Measurements from ENCODE around the gene LPCAT3.

LPCAT3 gene

GRCh38 chr12:6963016-6963731 lies 55.1 kb downstream of the LPCAT3 start:
- DNase-seq = no peak

DNA sequence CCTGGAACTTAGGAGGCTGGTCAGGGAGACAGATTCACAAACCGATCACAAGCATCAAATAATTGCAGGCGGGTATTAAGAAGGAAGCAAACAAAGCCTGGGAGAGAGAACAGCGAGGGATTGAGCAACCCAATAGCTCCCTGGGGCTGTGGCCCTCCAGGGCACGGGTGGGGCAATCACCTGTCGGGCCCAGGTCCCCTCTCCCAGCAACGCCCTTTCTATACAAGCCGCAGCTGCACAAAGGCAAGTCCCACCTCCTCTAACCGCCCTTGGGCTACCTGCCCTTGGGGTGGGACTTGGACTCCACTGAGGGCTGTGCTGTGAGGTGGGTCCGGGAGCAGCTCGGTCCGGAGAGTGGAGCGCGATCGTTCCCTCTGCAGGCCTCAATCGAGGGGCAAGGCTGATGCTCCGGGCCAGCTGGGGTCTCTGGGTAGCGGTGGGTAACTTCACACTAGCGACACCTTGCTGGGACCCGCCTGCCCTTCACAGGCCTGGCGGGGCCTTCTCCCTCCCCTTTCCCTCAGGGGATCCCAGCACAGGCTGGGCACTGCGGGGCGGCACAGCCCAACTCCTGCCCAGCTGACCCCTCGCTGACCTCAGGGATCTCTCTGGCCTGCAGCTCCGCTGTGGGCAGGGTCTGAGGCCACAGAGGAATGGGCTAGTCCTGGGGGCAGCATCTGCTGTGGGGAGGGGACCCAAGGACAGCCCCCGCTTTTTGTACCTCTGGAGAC lies 55.8 kb downstream of the LPCAT3 start:
- no peak for DNase-seq

- DNase-seq = peak in 1 of 2 experiments; percentile 32
These were observed 56.5 kb downstream of the LPCAT3 start for GRCh38 chr12:6961695-6962284.

- DNase-seq = no peak
These were observed 57.0 kb downstream of the LPCAT3 start for GRCh38 chr12:6961278-6961694.

DNA sequence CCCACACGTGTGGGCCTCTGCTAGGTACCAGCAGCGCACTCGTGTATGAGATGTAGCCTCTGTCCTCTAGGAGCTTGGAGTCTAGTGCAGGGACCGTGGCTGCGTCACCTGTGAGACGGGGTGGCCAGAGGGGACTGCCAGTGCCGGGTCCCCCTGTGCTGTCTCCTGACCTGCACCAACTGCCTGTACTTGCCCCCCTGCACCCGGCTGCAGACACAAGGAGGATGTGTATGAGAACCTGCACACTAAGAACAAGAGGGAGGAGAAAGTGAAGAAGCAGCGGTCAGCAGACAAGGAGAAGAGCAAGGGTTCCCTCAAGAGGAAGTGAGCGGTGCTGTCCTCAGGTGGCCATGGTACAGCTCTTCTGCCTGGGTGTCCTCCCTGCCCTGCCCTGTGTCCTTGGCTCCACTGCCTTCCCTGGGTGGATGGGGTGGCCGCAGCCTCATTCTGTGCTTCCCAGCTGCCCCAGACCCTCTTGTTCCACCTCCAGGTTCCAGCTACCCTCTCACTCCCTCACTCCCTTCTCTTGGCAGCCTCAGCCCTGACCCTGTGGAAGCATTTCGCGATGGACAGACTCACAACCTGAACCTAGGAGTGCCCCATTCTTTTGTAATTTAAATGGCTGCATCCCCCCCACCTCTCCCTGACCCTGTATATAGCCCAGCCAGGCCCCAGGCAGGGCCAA lies 57.5 kb downstream of the LPCAT3 start:
- peak in 1 of 2 experiments; percentile 36 for DNase-seq

DNA sequence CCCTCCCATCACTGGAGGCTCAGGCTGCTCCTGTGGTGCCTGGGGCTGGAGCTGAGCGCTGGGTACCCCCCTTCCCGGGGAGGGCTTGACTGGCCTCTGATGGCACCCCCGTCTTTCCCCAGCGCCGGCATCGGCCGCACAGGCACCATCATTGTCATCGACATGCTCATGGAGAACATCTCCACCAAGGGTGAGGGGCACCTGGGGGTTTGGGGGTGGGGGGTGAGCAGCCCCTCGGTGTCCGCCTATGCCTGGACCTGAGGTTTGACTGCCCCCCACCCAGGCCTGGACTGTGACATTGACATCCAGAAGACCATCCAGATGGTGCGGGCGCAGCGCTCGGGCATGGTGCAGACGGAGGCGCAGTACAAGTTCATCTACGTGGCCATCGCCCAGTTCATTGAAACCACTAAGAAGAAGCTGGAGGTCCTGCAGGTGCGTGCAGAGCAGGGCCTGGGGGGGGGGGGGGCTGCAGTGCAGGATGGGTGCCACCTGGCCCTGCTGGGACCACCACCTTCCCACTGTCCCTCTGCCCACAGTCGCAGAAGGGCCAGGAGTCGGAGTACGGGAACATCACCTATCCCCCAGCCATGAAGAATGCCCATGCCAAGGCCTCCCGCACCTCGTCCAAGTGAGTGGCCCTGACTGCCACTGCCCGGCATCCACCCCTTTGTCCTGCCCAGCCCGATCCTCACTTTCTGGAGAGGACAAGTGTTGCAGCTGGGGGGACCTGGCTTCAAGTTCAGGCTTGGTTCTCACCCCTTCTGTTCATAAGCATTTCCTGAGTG lies 58.3 kb downstream of the LPCAT3 start:
- no peak for DNase-seq

DNA sequence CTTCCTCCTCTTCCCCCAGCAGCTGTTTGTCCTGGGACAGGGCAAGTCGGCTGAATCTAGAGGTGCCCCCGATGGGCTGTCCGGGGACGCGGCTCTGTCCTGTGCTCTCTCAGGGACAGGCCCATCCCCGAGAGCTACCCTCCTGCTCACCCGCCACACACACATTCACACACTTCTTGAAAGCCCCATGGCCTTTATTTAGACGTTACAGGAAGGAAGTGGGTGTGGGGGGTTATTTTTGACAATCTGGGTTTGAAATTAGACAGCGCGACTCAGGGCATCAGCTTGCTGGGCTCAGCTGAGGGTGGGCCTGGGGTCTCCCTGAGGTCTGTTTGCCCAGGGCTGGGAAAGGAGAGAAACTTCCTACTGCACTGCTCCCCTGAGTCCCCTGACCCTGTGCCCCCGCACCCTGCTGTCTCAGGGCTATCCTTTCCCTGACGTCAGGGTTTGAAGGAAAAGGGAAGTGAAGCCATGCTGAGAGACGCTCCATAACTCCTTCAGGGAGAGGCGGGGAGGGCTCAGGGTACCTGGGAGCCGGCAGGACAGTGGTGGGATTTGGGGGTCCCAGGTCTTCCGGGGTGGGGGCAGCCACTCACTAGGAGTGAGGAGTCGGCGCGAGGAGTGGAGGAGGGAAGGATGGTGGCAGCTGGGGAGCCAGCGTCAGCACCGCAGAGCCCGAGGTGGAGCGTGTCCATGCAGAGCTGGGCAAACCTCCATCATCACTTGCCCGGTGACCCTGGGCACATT lies 59.0 kb downstream of the LPCAT3 start:
- DNase-seq = no peak

DNA sequence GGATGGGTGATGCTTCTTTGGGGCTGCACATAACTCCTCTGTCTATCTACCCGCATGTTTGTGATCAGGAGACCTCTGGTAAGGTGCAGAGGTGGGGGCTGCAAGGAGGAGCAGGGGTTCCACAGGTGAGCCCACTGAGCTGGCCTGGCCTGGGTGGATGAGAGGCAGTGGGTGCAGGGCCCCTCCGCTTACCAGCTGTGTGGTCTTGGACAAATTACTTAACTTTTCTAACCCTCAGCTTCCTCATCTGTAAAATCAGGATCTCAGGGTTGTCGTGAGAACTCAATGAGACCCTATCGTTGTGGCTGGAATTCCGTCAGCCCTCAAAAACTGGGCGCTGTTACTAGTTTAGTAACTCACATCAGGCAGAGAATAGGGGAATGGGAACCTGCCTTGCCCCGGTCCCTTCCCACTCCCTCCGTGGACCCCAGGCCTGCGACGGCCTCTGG lies 59.6 kb downstream of the LPCAT3 start:
- DNase-seq = no peak

GRCh38 chr12:6957741-6958608 lies 60.3 kb downstream of the LPCAT3 start:
- no peak for DNase-seq

DNA sequence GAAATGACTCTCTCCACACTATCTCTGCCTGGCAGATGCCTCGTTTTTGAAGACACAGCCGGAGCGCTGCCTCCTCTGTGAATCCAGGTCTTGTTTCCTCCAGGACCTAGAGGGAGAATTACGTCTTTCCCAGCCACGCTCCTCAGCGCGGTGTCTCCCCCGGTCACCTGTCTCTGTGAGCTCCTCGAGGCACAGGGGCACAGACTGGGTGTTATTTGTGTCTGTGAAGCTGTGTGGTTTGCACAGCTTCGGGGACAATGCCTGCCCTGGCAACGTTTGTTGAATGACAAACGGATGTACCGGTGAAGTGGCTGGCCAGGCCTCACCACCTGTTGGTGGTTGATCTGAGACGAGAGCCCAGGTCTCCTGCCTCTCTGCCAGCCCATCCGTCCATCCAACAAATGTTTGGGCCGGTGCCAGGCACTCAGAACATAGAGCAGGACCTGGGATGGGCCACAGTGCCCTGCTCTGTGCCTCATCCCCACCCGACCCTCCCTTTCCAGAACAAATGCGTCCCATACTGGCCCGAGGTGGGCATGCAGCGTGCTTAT lies 61.0 kb downstream of the LPCAT3 start:
- DNase-seq = no peak

GRCh38 chr12:6956021-6956727 lies 62.1 kb downstream of the LPCAT3 start:
- no peak for DNase-seq

GRCh38 chr12:6955108-6956020 lies 62.9 kb downstream of the LPCAT3 start:
- no peak for DNase-seq

GRCh38 chr12:6954316-6955107 lies 63.8 kb downstream of the LPCAT3 start:
- no peak for DNase-seq

DNA sequence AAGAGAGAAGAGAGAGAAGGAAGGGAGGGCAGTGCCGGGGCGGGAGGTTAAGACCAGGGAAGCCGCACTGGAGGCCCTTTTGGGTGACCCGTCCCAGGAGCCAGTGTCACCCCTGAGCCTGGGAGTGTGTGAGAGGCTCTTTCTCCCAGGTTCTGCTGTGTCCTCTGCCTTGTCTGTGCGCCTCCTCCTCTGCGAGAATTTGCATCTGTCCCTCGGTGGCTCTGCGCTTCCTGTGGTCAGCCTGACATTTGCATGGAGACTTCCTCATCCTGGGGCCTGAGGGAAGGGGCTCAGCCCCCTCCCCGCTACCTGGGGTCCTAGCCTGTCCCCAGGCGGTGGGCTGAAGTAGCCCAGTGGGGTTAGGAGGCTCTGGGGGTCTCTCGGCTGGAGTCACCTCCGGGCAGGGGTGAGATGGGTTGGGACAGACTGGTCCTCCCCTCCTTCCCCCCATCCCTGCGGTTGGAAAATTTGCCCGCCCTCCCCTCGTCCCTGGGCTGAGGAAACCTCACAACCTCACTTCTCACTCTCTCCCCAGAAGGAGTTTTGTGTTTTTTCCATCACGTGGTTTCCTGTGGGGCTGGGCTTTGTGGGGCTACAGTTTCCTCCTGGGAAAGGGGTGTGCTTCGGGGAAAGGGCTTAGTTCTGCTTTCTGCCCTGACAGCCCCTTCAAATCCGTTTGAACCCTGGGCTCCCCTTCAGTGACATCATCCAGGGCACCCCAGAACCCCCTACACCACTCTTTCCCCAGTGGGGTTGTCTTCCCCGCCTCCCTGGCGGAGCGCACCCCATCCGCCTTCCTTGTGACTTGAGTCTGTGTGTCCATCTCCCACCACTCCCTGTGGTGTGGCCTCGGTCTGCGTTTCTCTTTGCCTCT lies 64.6 kb downstream of the LPCAT3 start:
- no peak for DNase-seq

GRCh38 chr12:6952863-6953441 lies 65.3 kb downstream of the LPCAT3 start:
- DNase-seq = no peak

DNA sequence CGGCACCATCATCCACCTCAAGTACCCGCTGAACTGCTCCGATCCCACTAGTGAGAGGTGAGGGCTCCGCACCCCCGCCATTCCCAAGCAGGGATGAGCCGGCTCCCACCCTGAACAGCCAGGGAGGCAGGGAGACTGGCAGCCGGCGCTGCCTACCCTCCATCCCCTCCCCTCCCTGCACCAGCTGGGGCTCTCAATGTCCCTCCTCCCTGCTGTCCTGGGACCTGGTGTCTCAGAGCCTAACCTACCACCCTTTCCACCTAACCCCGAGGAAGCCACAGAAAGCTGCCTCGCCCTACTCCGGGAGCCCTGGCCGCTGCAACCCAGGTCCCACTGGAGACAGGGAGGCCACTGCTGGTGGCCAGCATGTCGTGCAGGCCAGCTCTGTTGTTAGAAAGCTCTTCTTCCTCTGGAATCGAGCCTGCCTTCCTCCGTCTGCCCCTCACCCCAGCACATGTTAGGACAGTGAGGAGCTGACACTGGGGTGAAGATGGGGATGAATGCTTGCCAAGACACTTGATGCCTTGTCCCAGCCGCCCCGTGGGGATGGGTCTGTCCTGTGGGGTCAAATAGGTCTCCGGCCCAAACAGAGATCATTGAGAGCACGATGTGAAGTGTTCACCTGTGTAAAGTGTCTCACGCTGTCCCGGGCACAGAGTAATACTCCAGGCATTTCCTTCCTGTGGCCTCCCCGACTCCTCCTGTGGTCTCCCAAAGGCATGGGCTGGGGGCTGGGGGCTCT lies 66.0 kb downstream of the LPCAT3 start:
- no peak for DNase-seq
